GM12878 (cell line): Measurements from ENCODE around the gene ANKRD33B. TPM values are rescaled to one million over a fixed set of nuclear protein-coding genes. Genes with fewer than 3 reads are reported as not detected.

Source experiments
- ATF2 ChIP-seq: IDR thresholded peaks from 2 replicates; pipeline ENCODE4 v1.6.1; 2012; ENCODE audit warnings: low read length, inconsistent platforms
- BHLHE40 ChIP-seq, 2 experiments: fragments of 450-650 bp in 1 of 2; IDR thresholded peaks; 2 replicates each; pipeline ENCODE4 v1.6.1; 2011 to 2017; ENCODE audit warnings: low read depth in 2 of 2, borderline replicate concordance in 1 of 2, improper control_type of control experiment in 1 of 2, low read length in 1 of 2, mild to moderate bottlenecking in 1 of 2
- CBX5 ChIP-seq: sonication (generic); IDR thresholded peaks from 2 replicates; pipeline ENCODE4 v1.6.1; 2016; ENCODE audit warnings: low read depth, moderate library complexity, mild to moderate bottlenecking, inconsistent platforms
- EED ChIP-seq: sonication (generic); IDR thresholded peaks from 2 replicates; pipeline ENCODE4 v1.6.1; 2016; ENCODE audit warnings: antibody characterized with exemption, low read depth
- EP300 ChIP-seq, 2 experiments: fragments of 150-350 bp in 1 of 2; IDR thresholded peaks; 2 replicates each; pipeline ENCODE4 v1.6.1; 2011 to 2012; ENCODE audit warnings: low read depth in 2 of 2, low read length in 2 of 2, borderline replicate concordance in 1 of 2, improper control_type of control experiment in 1 of 2, inconsistent platforms in 1 of 2; ENCODE audit not compliant: control insufficient read depth in 1 of 2
- MEF2A ChIP-seq: IDR thresholded peaks from 2 replicates; pipeline ENCODE4 v1.6.1; 2011; ENCODE audit warnings: low read depth, mild to moderate bottlenecking, low read length, moderate library complexity; ENCODE audit not compliant: insufficient read depth
- POLR2AphosphoS2 ChIP-seq: IDR thresholded peaks from 2 replicates; pipeline ENCODE4 v1.6.1; 2011; ENCODE audit warnings: low read depth, mild to moderate bottlenecking, low read length, improper control_type of control experiment, moderate library complexity
- RB1 ChIP-seq: fragments of 450-650 bp; formaldehyde crosslinking; IDR thresholded peaks from 2 replicates; pipeline ENCODE4 v1.6.1; 2017; ENCODE audit warnings: mild to moderate bottlenecking, borderline replicate concordance
- RELB ChIP-seq: fragments of 450-650 bp; IDR thresholded peaks from 2 replicates; pipeline ENCODE4 v1.6.1; 2017; ENCODE audit warnings: low read depth, mild to moderate bottlenecking, moderate library complexity
- STAT1 ChIP-seq: fragments of 450-650 bp; conservative IDR thresholded peaks from 2 replicates; pipeline ENCODE4 v1.6.1; 2014; ENCODE audit warnings: antibody characterized with exemption, mild to moderate bottlenecking
- TCF7 ChIP-seq: IDR thresholded peaks from 2 replicates; pipeline ENCODE4 v1.6.1; 2014; ENCODE audit warnings: antibody characterized with exemption, borderline replicate concordance
- USF1 ChIP-seq: IDR thresholded peaks from 2 replicates; pipeline ENCODE4 v1.6.1; 2011; ENCODE audit warnings: borderline replicate concordance, low read depth, mild to moderate bottlenecking, moderate library complexity, mixed read lengths, low read length; ENCODE audit not compliant: insufficient read depth; ENCODE audit errors: extremely low read length
- ZNF592 ChIP-seq: fragments of 450-650 bp; IDR thresholded peaks from 2 replicates; pipeline ENCODE4 v1.6.1; 2017; ENCODE audit warnings: mild to moderate bottlenecking, moderate library complexity
- polyA plus RNA-seq, 11 experiments: library from polyadenylated mRNA; depleted of rRNA in 4 of 11; unstranded in 6 of 11; stranded (reverse) in 5 of 11; fragments of >200 nt; fragmentation: Nextera tagmentation in 4 of 11; fragmentation: Illumina TruSeq in 1 of 11; extraction: Ambion mirVana in 4 of 11; extraction: Trizol in 1 of 11; gene quantifications; 1 replicate in 1 of 11; 2 replicates in 10 of 11; pipeline versions ENCODE4 v1.2.1 to v1.2.3, GENCODE V29; 2011 to 2016; ENCODE audit warnings: inconsistent platforms in 2 of 11, missing spikeins in 2 of 11, low read depth in 1 of 11
- total RNA-seq, 4 experiments: library from RNA; depleted of rRNA in 3 of 4; stranded (reverse); fragments of >200 nt in 3 of 4; fragmentation: Illumina TruSeq in 1 of 4; extraction: Trizol in 1 of 4; gene quantifications; 2 replicates each; pipeline versions ENCODE4 v1.2.1 to v1.2.3, GENCODE V29; 2013 to 2021
- TF ChIP-seq, protein P1 (sequence below): IDR thresholded peaks from 2 replicates; pipeline ENCODE4 v1.6.1; 2011; ENCODE audit warnings: borderline replicate concordance, low read depth, mild to moderate bottlenecking, moderate library complexity, low read length; ENCODE audit not compliant: insufficient read depth, poor library complexity, severe bottlenecking

Gene ANKRD33B
- total and polyA plus RNA-seq, 10 of the 15 experiments (the other 5 are each of a cell fraction or from before 2014, with no cell fraction given) = 4.9 to 61.6 (median 15.6) TPM

DNA sequence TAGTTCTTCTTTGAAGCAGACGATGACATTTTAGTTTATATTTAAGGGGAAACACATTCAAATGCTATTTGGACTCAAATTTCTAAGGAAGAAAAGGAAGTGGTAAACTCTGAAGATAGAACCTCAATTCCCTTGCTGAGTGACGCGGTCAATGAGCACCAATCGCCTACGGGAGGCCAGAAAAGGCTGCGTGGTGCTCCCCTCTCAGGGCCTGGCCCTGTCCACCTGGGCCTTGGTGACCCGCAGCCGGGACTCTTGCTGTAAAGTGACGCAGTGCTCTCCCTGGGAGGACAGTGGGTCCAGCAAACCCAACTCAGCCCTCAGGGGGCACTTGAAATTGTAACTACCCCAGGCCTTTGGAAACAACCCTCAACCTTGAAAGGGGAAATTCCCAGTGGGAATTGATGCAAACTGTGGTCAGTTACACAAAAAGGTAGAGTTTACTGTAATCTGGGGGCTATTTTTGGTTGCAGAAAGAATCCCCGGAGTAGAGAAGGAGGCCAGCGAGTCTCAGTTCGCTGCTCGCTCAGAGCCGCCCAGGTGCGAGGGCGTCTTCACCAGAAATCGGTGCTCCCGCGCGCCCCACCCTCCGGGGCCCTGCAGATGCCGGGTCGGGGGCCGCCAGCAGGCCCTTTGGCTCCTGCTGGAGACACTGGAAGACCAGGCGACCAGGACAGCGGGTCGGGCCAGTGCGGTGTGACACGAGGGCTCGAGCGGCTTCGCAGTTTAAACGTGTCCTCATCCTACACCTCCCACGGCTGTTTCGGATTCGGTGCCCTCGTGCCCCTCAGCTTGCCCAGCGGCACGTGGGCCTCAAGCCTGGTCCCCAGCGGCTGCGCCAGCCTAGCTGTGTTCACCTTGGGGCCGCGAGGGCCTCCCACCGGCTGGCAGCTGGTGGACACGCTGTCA is 1.4 kb upstream of the ANKRD33B start (continued):
- peak; percentile 16; the same call in 1 of the 2 replicates for TF ChIP-seq RB1
- peak; percentile 97 for TF ChIP-seq EED
- TF ChIP-seq, protein P1, sequence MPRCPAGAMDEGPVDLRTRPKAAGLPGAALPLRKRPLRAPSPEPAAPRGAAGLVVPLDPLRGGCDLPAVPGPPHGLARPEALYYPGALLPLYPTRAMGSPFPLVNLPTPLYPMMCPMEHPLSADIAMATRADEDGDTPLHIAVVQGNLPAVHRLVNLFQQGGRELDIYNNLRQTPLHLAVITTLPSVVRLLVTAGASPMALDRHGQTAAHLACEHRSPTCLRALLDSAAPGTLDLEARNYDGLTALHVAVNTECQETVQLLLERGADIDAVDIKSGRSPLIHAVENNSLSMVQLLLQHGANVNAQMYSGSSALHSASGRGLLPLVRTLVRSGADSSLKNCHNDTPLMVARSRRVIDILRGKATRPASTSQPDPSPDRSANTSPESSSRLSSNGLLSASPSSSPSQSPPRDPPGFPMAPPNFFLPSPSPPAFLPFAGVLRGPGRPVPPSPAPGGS = peak; percentile 77
- TF ChIP-seq EP300 (IDR thresholded peaks at IDR 0.05; ENCODE audit: borderline replicate concordance in 1 of 2, control insufficient read depth in 1 of 2, low read depth in 2 of 2, low read length in 2 of 2) = peak in 1 of 2 experiments; percentile 80; a peak in 2 of 4 replicates
- TF ChIP-seq MEF2A = peak; percentile 98
- TF ChIP-seq BHLHE40 (IDR thresholded peaks at IDR 0.05; ENCODE audit: borderline replicate concordance in 1 of 2, low read depth in 2 of 2, low read length in 1 of 2) = peak in 1 of 2 experiments; percentile 72
- 0 out of 2 replicates have a peak, but pooled peaks have one; percentile 29 for TF ChIP-seq STAT1
- TF ChIP-seq USF1 = peak; percentile 24
- peak; percentile 64 for TF ChIP-seq ATF2
- no peak for TF ChIP-seq POLR2AphosphoS2
- 0 out of 2 replicates have a peak, but pooled peaks have one; percentile 6 for TF ChIP-seq ZNF592
- TF ChIP-seq RELB = peak; percentile 92
- TF ChIP-seq TCF7 = 0 out of 2 replicates have a peak, but pooled peaks have one; percentile 6
- 0 out of 2 replicates have a peak, but pooled peaks have one; percentile 56 for TF ChIP-seq CBX5
